ENCODE measurements around the gene CAP1.
"Not testable (repeated sequence)": the region's sequence is repeated elsewhere in the genome, so short reads cannot be mapped to it uniquely, and the experiment has no call there.

The CAP1 gene

DNA sequence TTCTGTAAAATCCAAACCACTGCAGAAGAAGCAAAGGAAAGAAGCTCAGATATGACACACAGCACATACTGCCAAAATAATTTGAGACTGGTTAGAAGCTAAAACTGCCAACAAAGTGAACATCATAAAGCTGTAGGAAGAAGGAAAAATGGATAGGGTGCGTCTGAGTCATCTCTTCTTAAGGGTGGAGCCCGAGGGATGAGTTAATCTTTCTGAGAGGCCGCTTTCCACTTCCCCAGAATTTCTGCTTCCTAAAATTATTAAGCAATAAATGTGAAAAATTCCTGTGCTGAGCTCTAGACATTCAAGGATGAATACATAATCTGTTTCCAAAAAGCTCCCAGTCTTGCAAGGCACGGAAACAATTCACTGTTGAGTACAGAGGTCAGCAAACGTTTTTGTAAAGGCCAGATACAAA, 36.4 kb downstream of the CAP1 start:
- peak; percentile 92 for DNase-seq (ENCODE audit: low read depth)

DNA sequence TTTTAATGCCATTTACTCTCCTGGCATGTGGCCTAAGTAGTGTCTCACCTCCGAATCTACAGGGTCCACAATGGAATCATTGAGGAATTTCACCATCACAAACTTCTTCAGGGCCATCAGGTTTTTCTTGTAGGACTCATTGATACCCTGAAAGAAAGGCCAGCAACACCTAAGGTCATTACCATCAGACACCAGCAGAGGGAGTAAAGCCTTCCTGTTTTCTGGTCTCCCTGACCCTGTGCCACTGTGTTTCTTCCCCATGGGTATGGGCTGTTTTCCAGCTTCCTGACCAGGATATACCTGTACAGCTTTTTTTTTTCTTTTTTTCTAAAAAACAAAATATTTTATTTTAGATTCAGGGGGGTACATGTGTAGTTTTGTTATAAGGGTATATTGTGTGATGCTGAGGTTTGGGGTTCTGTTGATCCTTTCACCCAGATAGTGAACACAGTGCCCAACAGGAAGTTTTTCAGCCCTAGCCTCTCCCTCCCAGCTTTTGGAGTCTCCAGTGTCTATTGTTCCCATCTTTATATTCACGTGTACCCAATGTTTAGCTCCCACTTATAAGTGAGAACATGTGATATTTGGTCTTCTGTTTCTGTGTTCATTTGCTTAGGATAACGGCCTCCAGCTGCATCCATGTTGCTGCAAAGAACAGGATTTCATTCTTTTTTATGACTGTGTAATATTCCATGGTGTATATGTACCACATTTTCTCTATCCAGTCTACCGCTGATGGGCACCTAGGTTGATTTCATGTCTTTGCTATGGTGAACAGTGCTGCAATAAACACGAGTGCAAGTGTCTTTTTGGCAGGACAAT, 38.2 kb downstream of the CAP1 start:
- H3K4me3 ChIP-seq (ENCODE audit: control insufficient read depth, low read depth, low read length): no peak overlapping the region
- peak; percentile 64 for DNase-seq (ENCODE audit: low read depth)
- TF ChIP-seq, protein P1, sequence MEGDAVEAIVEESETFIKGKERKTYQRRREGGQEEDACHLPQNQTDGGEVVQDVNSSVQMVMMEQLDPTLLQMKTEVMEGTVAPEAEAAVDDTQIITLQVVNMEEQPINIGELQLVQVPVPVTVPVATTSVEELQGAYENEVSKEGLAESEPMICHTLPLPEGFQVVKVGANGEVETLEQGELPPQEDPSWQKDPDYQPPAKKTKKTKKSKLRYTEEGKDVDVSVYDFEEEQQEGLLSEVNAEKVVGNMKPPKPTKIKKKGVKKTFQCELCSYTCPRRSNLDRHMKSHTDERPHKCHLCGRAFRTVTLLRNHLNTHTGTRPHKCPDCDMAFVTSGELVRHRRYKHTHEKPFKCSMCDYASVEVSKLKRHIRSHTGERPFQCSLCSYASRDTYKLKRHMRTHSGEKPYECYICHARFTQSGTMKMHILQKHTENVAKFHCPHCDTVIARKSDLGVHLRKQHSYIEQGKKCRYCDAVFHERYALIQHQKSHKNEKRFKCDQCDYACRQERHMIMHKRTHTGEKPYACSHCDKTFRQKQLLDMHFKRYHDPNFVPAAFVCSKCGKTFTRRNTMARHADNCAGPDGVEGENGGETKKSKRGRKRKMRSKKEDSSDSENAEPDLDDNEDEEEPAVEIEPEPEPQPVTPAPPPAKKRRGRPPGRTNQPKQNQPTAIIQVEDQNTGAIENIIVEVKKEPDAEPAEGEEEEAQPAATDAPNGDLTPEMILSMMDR (conservative IDR thresholded peaks at IDR 0.05; ENCODE audit: control insufficient read depth, insufficient read depth, low read depth, low read length): peak; percentile 85

More for the DNA sequence above, 36.4 kb downstream of the CAP1 start:
- TF ChIP-seq, protein P1 (conservative IDR thresholded peaks at IDR 0.05; ENCODE audit: control insufficient read depth, insufficient read depth, low read depth, low read length): no peak
- H3K4me3 ChIP-seq (ENCODE audit: control insufficient read depth, low read depth, low read length): no peak overlapping the region

DNA sequence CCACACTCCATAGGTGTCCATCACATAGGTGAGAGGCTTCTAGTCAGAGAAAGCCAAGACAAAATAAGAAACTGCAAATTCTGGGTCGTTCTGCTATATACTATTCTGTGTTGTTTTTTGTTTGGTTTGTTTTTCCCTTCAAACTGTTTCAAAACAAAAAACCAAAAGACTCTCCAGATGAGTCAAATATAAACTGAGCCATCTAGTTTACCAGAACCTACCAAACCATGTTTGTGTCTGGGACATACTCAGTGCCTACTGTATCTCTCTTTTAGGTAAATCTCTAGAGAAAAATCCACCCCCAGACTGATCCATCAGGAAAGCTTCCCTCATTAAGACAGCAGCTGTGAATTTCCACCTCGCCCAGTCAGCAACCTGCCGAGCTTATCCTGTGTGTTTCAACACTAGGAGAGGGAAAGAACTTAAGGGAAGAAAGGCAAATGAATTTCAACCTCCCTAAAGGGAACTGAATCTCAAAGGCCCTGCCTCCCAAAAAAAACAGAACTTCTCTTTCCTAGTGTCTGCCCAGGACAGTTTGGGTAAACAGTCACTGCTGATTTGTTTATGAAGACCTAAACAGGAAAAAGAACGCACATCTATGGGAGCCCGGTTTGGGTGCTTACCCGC, 39.4 kb downstream of the CAP1 start:
- H3K4me3 ChIP-seq (ENCODE audit: control insufficient read depth, low read depth, low read length): no peak overlapping the region
- no peak for DNase-seq (ENCODE audit: low read depth)
- TF ChIP-seq, protein P1 (conservative IDR thresholded peaks at IDR 0.05; ENCODE audit: control insufficient read depth, insufficient read depth, low read depth, low read length): no peak

DNA sequence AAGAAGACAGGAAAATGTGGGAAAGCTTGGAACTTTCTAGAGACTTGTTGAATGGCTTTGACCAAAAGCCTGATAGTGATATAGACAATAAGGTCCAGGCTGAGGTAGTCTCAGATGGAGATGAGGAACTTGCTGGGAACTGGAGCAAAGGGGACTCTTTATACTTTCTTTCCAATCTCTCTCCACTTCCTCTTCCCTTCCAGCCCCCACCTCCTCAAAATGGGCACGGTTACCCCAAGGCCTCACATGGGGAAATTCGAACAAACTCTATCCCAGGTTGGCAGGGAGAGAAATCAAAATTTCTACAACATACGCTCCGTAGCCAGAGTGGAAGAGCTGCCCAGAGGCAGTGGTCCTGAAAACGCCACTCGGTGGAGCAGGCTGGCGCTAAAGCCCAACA, 41.3 kb downstream of the CAP1 start:
- TF ChIP-seq, protein P1 (conservative IDR thresholded peaks at IDR 0.05; ENCODE audit: control insufficient read depth, insufficient read depth, low read depth, low read length): no peak
- DNase-seq (ENCODE audit: low read depth): no peak
- no peak overlapping the region for H3K4me3 ChIP-seq (ENCODE audit: control insufficient read depth, low read depth, low read length)

DNA sequence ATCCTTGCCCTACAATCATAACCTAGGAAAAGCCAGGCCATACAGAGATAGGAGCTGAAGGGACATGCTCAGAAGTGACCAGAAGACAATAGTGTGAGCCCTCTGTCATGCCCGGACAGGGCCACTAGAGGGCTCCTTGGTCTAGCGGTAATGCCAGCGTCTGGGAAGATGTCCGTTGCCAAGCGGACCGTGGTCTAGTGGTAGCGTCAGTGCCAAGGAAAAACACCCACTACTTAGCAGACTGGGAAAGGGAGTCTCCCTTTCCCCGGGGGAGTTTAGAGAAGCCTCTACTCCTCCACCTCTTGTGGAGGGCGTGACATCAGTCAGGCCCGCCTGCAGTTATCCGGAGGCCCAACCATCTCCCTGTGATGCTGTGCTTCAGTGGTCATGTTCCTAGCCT, 44.2 kb downstream of the CAP1 start:
- not testable (repeated sequence) for H3K4me3 ChIP-seq (ENCODE audit: control insufficient read depth, low read depth, low read length)
- TF ChIP-seq, protein P1 (conservative IDR thresholded peaks at IDR 0.05; ENCODE audit: control insufficient read depth, insufficient read depth, low read depth, low read length): peak; percentile 65
- peak; percentile 67 for DNase-seq (ENCODE audit: low read depth)

DNA sequence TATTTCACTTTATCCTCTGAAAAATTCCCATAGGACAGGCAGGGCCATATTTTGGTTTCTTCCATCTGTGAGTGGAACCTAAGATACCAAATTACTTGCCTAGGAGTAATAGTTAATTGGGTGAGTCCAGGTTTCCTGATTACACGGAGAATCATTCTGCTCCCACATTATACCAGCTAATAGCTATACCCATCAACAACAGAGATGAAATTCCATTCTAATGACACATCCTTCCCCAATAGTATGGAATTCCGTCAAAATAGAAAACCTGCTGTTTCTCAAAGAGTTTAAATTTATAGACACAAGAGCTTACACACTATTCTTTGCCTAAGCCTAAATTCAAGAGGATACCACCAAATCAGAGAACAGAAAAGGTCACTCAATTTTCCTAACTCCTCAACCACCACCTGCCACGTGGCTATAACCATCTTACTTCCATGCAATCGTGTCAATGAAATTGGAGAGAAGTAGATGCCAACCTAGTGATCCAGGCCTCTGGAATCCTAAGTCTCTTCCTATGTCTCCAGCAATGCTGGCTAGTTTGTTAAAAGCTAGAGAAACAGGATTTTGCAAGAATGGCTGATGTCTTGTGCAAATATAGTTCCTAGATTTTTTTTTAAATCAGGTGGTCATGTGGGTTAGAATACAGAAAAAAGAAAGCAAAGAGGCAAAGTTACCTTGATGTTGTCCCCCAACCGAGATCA, 50.3 kb downstream of the CAP1 start:
- no peak overlapping the region for H3K4me3 ChIP-seq (ENCODE audit: control insufficient read depth, low read depth, low read length)
- TF ChIP-seq, protein P1 (conservative IDR thresholded peaks at IDR 0.05; ENCODE audit: control insufficient read depth, insufficient read depth, low read depth, low read length): no peak
- no peak for DNase-seq (ENCODE audit: low read depth)
